Prostate gland (tissue), 2 donors: ENCODE results near the gene ZNF491.

Experiments used
- CTCF ChIP-seq, 4 experiments: fragments of 200-600 bp in 2 of 4; fragments of 450-650 bp in 2 of 4; sonication (generic) in 2 of 4; IDR thresholded peaks; 1 replicate in 3 of 4; 2 replicates in 1 of 4; pipeline ENCODE4 v1.5.1; 2016 to 2019; ENCODE audit warnings: antibody characterized with exemption in 4 of 4, mild to moderate bottlenecking in 2 of 4, moderate library complexity in 2 of 4
- POLR2A ChIP-seq: fragments of 450-650 bp; IDR thresholded peaks from one replicate; pipeline ENCODE4 v1.6.1; 2016; ENCODE audit warnings: antibody characterized with exemption, mild to moderate bottlenecking

GRCh38 chr19:11797491-11797890, 832 bp upstream of the ZNF491 start:
- TF ChIP-seq CTCF (IDR thresholded peaks at IDR 0.05) (peak; percentile 72 to 91 (median 86)), POLR2A (no peak)
